K562 (cell line): ENCODE data around the gene PGAP3. TPM values are rescaled to one million over a fixed set of nuclear protein-coding genes. Genes with fewer than 3 reads are reported as not detected.

ENCODE experiments used
- C11orf30 ChIP-seq: fragments of 450-650 bp; IDR thresholded peaks from 2 replicates; pipeline ENCODE4 v1.6.1; 2016; ENCODE audit warnings: low read depth, mild to moderate bottlenecking
- CBX2 ChIP-seq: fragments of 200-600 bp; sonication (generic); IDR thresholded peaks from one replicate; pipeline ENCODE4 v1.6.1; 2012; ENCODE audit warnings: mild to moderate bottlenecking, low read length, inconsistent platforms; ENCODE audit not compliant: insufficient read depth, poor library complexity, severe bottlenecking
- CREB1 ChIP-seq, 2 experiments: sonication (generic) in 1 of 2; formaldehyde crosslinking in 1 of 2; IDR thresholded peaks; 2 replicates each; pipeline versions ENCODE4 v1.6.1 to v1.8.0; 2012 to 2022; ENCODE audit warnings: inconsistent platforms in 1 of 2, mild to moderate bottlenecking in 1 of 2, missing genetic modification reagents in 1 of 2, moderate library complexity in 1 of 2
- EGR1 ChIP-seq: fragments of 450-650 bp; conservative IDR thresholded peaks from 2 replicates; pipeline ENCODE4 v1.6.1; 2017; ENCODE audit warnings: mild to moderate bottlenecking
- GATAD2B ChIP-seq: fragments of 450-650 bp; IDR thresholded peaks from 2 replicates; pipeline ENCODE4 v1.6.1; 2017; ENCODE audit warnings: mild to moderate bottlenecking, borderline replicate concordance
- JUND ChIP-seq, 2 experiments: IDR thresholded peaks; 2 replicates in 1 of 2; 3 replicates in 1 of 2; pipeline ENCODE4 v1.6.1; 2011; ENCODE audit warnings: borderline replicate concordance in 2 of 2, low read depth in 2 of 2, low read length in 2 of 2, improper control_type of control experiment in 1 of 2, missing biosample characterization in 1 of 2, missing genetic modification characterization in 1 of 2, missing genetic modification reagents in 1 of 2
- LEF1 ChIP-seq: fragments of 450-650 bp; IDR thresholded peaks from 2 replicates; pipeline ENCODE4 v1.6.1; 2016; ENCODE audit warnings: mild to moderate bottlenecking
- MBD2 ChIP-seq: sonication (generic); IDR thresholded peaks from 2 replicates; pipeline ENCODE4 v1.6.1; 2016; ENCODE audit warnings: low read depth, borderline replicate concordance
- MGA ChIP-seq: fragments of 450-650 bp; IDR thresholded peaks from 2 replicates; pipeline ENCODE4 v1.6.1; 2016; ENCODE audit warnings: mild to moderate bottlenecking, moderate library complexity
- PTRF ChIP-seq: fragments of 450-650 bp; IDR thresholded peaks from 2 replicates; pipeline ENCODE4 v1.6.1; 2016; ENCODE audit warnings: mild to moderate bottlenecking, missing genetic modification characterization, missing compliant biosample characterization
- THAP7 ChIP-seq: fragments of 250-450 bp; sonication (Bioruptor Pico); IDR thresholded peaks from 2 replicates; pipeline ENCODE4 v1.5.0; 2021
- ZBTB7A ChIP-seq: IDR thresholded peaks from 2 replicates; pipeline ENCODE4 v1.6.1; 2011; ENCODE audit warnings: low read depth, mild to moderate bottlenecking, low read length, moderate library complexity, borderline replicate concordance; ENCODE audit not compliant: control insufficient read depth
- ZNF699 ChIP-seq: fragments of 250-450 bp; sonication (Bioruptor Pico); IDR thresholded peaks from 2 replicates; pipeline ENCODE4 v1.8.0; 2021; ENCODE audit warnings: mild to moderate bottlenecking, moderate library complexity; ENCODE audit not compliant: insufficient replicate concordance
- ZNF766 ChIP-seq: fragments of 200-800 bp; sonication (Bioruptor generic); conservative IDR thresholded peaks from 2 replicates; pipeline ENCODE4 v1.6.1; 2016; ENCODE audit warnings: missing genetic modification characterization, missing compliant biosample characterization
- ZZZ3 ChIP-seq: fragments of 450-650 bp; IDR thresholded peaks from 2 replicates; pipeline ENCODE4 v1.6.1; 2016; ENCODE audit warnings: antibody characterized with exemption, mild to moderate bottlenecking, moderate library complexity
- polyA plus RNA-seq, 8 experiments: library from polyadenylated mRNA; depleted of rRNA in 4 of 8; stranded (reverse) in 5 of 8; unstranded in 3 of 8; fragments of >200 nt; fragmentation: Nextera tagmentation in 2 of 8; fragmentation: Illumina TruSeq in 1 of 8; extraction: Ambion mirVana in 2 of 8; extraction: Trizol in 1 of 8; gene quantifications; 2 replicates each; pipeline versions ENCODE4 v1.2.1 to v1.2.3, GENCODE V29; 2011 to 2014; ENCODE audit warnings: inconsistent platforms in 1 of 8, missing spikeins in 1 of 8
- total RNA-seq, 7 experiments: library from RNA; depleted of rRNA in 6 of 7; stranded (reverse); fragments of >200 nt in 6 of 7; fragmentation: Illumina TruSeq in 2 of 7; extraction: Trizol in 2 of 7; gene quantifications; 2 replicates each; pipeline versions ENCODE4 v1.2.1 to v1.2.3, GENCODE V29; 2011 to 2021; ENCODE audit warnings: low replicate concordance in 1 of 7

The PGAP3 gene
- total and polyA plus RNA-seq, 9 of the 15 experiments (the other 6 are each of a cell fraction or from before 2014, with no cell fraction given) = 0.38 to 9.4 (median 4.5) TPM

- TF ChIP-seq MGA = no peak
- TF ChIP-seq ZZZ3 = no peak
- peak; percentile 54; the same call in 1 of the 2 replicates for TF ChIP-seq MBD2
- no peak for TF ChIP-seq CBX2
- TF ChIP-seq PTRF (tag) = no peak
- no peak for TF ChIP-seq C11orf30
- peak; percentile 75 for TF ChIP-seq GATAD2B
- no peak for TF ChIP-seq ZNF766 (CRISPR knock-in tag)
- TF ChIP-seq ZBTB7A = peak; percentile 85; the same call in 1 of the 2 replicates
- no peak for TF ChIP-seq ZNF699 (CRISPR knock-in tag)
- TF ChIP-seq JUND (IDR thresholded peaks at IDR 0.05; ENCODE audit: borderline replicate concordance, low read depth, low read length) = peak; percentile 55
- no peak for TF ChIP-seq JUND (tag; IDR thresholded peaks at IDR 0.05; ENCODE audit: borderline replicate concordance, low read depth, low read length)
- TF ChIP-seq LEF1 = 0 out of 2 replicates have a peak, but pooled peaks have one; percentile 20
- TF ChIP-seq CREB1 (IDR thresholded peaks at IDR 0.05) = peak; percentile 90
- peak; percentile 90 for TF ChIP-seq CREB1 (CRISPR knock-in tag; IDR thresholded peaks at IDR 0.05)
- no peak for TF ChIP-seq THAP7 (CRISPR knock-in tag)
- 0 out of 2 replicates have a peak, but pooled peaks have one; percentile 41 for TF ChIP-seq EGR1
Observed at GRCh38 chr17:39730095-39730921, 42.5 kb upstream of the PGAP3 start, which contains the start of gene MIEN1 (continued).
